SU-DHL-6 (cell line): ENCODE measurements around the gene C1QTNF5.

ENCODE experiments used
- H2AFZ ChIP-seq: fragments of 200-600 bp; sonication (generic); 2 replicates; pipeline ENCODE4 v1.6.1; 2014; ENCODE audit warnings: low read depth, mild to moderate bottlenecking, moderate library complexity, mixed read lengths, antibody characterized with exemption, low read length; ENCODE audit not compliant: severe bottlenecking
- H3F3A ChIP-seq: fragments of 200-600 bp; shearing (Covaris generic); 2 replicates; pipeline ENCODE4 v1.6.0; 2016; ENCODE audit warnings: antibody characterized with exemption, mild to moderate bottlenecking; ENCODE audit not compliant: insufficient read depth
- H3K27ac ChIP-seq: fragments of 200-600 bp; sonication (generic); 2 replicates; pipeline ENCODE4 v1.5.1; 2016; ENCODE audit warnings: low read depth, mild to moderate bottlenecking, low read length, moderate library complexity, mixed read lengths
- H3K27me3 ChIP-seq: fragments of 200-600 bp; sonication (generic), shearing (Covaris generic); 2 replicates; pipeline ENCODE4 v1.6.0; 2014; ENCODE audit warnings: mild to moderate bottlenecking, low read length
- H3K36me3 ChIP-seq: fragments of 200-600 bp; sonication (generic); 2 replicates; pipeline ENCODE4 v1.6.1; 2014; ENCODE audit warnings: mild to moderate bottlenecking, low read length, mixed read lengths
- H3K4me2 ChIP-seq: fragments of 300-600, 200-600 bp; shearing (Covaris generic), sonication (generic); 2 replicates; pipeline ENCODE4 v1.6.0; 2014; ENCODE audit warnings: low read length, low read depth, mild to moderate bottlenecking; ENCODE audit not compliant: poor library complexity, severe bottlenecking
- H3K4me3 ChIP-seq: fragments of 200-600 bp; sonication (generic); 2 replicates; pipeline ENCODE4 v1.5.1; 2014; ENCODE audit warnings: antibody characterized with exemption, low read length, mild to moderate bottlenecking, mixed read lengths; ENCODE audit not compliant: insufficient read depth, poor library complexity, severe bottlenecking
- H3K79me2 ChIP-seq: fragments of 200-600 bp; sonication (generic); 2 replicates; pipeline ENCODE4 v1.6.1; 2014; ENCODE audit warnings: mild to moderate bottlenecking, low read length, moderate library complexity; ENCODE audit not compliant: insufficient read depth
- H3K9ac ChIP-seq: fragments of 200-600 bp; sonication (generic); 2 replicates; pipeline ENCODE4 v1.7.0; 2014; ENCODE audit warnings: mild to moderate bottlenecking, low read length
- H3K9me2 ChIP-seq: fragments of 200-600 bp; sonication (generic); replicated peaks from 2 replicates; pipeline ENCODE4 v1.6.1; 2014; ENCODE audit warnings: low read length; ENCODE audit not compliant: insufficient read depth
- H3K9me3 ChIP-seq: fragments of 200-600 bp; sonication (generic); 2 replicates; pipeline ENCODE4 v1.6.1; 2014; ENCODE audit warnings: low read length, mixed read lengths; ENCODE audit not compliant: insufficient read depth
- H4K20me1 ChIP-seq: fragments of 200-600 bp; sonication (generic); 2 replicates; pipeline ENCODE4 v1.6.1; 2014; ENCODE audit warnings: low read depth, mild to moderate bottlenecking, antibody characterized with exemption, low read length, moderate library complexity, mixed read lengths
- EZH2phosphoT487 ChIP-seq: fragments of 200-600 bp; sonication (generic), shearing (Covaris generic); conservative IDR thresholded peaks from 2 replicates; pipeline ENCODE4 v1.6.1; 2018; ENCODE audit warnings: mild to moderate bottlenecking, antibody characterized with exemption, low read length, moderate library complexity, mixed read lengths
- TF ChIP-seq, protein P1 (sequence below): fragments of 200-600 bp; sonication (generic); IDR thresholded peaks from one replicate; pipeline ENCODE4 v1.5.1; 2017; ENCODE audit warnings: antibody characterized with exemption, mild to moderate bottlenecking, low read length, moderate library complexity; ENCODE audit not compliant: insufficient read depth, poor library complexity, severe bottlenecking

C1QTNF5 gene

GRCh38 chr11:119341222-119342022 is 739 bp upstream of the C1QTNF5 start:
- no peaks in the 10 kb centered on the region for H3K36me3 ChIP-seq
- H3K79me2 ChIP-seq = no peaks in the 10 kb centered on the region
- H3K27ac ChIP-seq = no peak overlapping the region
- H2AFZ ChIP-seq = no peak overlapping the region
- no peak overlapping the region for H3K4me2 ChIP-seq
- H3K9me2 ChIP-seq = no peaks in the 10 kb centered on the region
- no peaks in the 10 kb centered on the region for H3K27me3 ChIP-seq
- no peak overlapping the region for H3K9ac ChIP-seq
- H3K4me3 ChIP-seq = no peak overlapping the region
- TF ChIP-seq, protein P1, sequence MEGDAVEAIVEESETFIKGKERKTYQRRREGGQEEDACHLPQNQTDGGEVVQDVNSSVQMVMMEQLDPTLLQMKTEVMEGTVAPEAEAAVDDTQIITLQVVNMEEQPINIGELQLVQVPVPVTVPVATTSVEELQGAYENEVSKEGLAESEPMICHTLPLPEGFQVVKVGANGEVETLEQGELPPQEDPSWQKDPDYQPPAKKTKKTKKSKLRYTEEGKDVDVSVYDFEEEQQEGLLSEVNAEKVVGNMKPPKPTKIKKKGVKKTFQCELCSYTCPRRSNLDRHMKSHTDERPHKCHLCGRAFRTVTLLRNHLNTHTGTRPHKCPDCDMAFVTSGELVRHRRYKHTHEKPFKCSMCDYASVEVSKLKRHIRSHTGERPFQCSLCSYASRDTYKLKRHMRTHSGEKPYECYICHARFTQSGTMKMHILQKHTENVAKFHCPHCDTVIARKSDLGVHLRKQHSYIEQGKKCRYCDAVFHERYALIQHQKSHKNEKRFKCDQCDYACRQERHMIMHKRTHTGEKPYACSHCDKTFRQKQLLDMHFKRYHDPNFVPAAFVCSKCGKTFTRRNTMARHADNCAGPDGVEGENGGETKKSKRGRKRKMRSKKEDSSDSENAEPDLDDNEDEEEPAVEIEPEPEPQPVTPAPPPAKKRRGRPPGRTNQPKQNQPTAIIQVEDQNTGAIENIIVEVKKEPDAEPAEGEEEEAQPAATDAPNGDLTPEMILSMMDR = no peak
- no peak for TF ChIP-seq EZH2phosphoT487
- no peaks in the 10 kb centered on the region for H3F3A ChIP-seq
- no peaks in the 10 kb centered on the region for H3K9me3 ChIP-seq
- no peaks in the 10 kb centered on the region for H4K20me1 ChIP-seq

DNA sequence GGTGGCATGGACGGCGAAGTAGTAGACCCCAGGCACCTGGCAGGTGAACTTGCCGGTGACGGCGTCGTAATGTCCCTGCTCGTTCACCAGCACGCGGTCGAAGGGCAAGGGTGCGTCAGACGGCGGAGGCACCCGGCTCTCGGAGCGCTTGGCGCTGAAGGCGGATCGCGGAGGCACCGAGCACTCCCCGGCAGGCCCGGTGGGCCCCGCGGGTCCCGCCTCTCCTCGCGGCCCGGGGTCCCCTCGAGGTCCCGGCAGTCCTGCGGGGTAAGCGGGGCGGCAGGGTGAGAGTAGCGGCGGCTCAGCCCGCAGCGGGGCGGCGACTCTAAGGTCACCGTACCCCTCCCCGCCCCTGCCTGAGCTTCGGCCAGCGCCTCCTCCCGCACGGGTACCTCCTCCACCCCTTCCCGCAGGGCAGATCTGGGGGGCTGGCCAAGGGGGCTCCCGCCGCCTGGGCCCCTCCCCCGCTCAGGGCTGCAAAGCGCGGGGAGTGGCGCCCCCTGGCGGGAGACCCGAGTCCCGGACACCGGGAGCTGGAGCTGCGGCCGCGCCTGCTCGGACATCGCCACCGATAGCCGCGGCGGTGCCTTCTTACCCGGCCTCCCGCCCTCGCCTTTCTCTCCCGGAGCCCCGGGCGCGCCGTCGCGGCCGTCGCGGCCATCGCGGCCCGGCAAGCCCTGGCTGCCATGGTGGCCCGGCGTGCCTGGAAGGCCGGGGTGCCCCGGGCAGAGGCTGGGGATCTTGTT is 921 bp downstream of the C1QTNF5 start:
- Histone ChIP-seq H3K27ac (no peak overlapping the region), H3K4me2 (no peak overlapping the region), H3K36me3 (no peaks in the 10 kb centered on the region), H3K27me3 (no peaks in the 10 kb centered on the region), H4K20me1 (no peaks in the 10 kb centered on the region), H3K9ac (no peak overlapping the region), H3F3A (no peaks in the 10 kb centered on the region), H2AFZ (no peak overlapping the region), H3K4me3 (no peak overlapping the region), H3K79me2 (peaks cover 3% of the 10 kb centered on the region; the same call in 1 of the 2 replicates), H3K9me3 (no peaks in the 10 kb centered on the region), H3K9me2 (no peaks in the 10 kb centered on the region)
- TF ChIP-seq, protein P1 = no peak
- TF ChIP-seq EZH2phosphoT487 = no peak

- H3F3A ChIP-seq = no peaks in the 10 kb centered on the region
- no peak overlapping the region for H2AFZ ChIP-seq
- H3K9me3 ChIP-seq = no peaks in the 10 kb centered on the region
- H4K20me1 ChIP-seq = no peaks in the 10 kb centered on the region
- H3K9me2 ChIP-seq = no peaks in the 10 kb centered on the region
- H3K9ac ChIP-seq = no peak overlapping the region
- no peak overlapping the region for H3K27ac ChIP-seq
- peaks cover 6% of the 10 kb centered on the region; the same call in 1 of the 2 replicates for H3K79me2 ChIP-seq
- no peak overlapping the region for H3K4me2 ChIP-seq
- H3K36me3 ChIP-seq = no peaks in the 10 kb centered on the region
- H3K27me3 ChIP-seq = no peaks in the 10 kb centered on the region
- no peak overlapping the region for H3K4me3 ChIP-seq
- TF ChIP-seq, protein P1 = no peak
- no peak for TF ChIP-seq EZH2phosphoT487
Measured at GRCh38 chr11:119338965-119339588, 1.6 kb downstream of the C1QTNF5 start.
